ENCODE results near the gene FAM151A. TPM values are rescaled to one million over a fixed set of nuclear protein-coding genes. Genes with fewer than 3 reads are reported as not detected.

Gene FAM151A
- total RNA-seq: not detected in 2 replicates

GRCh38 chr1:54623216-54624007 is at the start of gene FAM151A:
Gene FAM151A (minus strand): TSS chr1:54623525. CDS start chr1:54623395, 130 bp downstream.

GRCh38 chr1:54640863-54641836 is 17.8 kb upstream of the FAM151A start, which contains the start of gene MROH7:
Gene MROH7 (plus strand): TSS chr1:54641786. CDS start chr1:54652927, 11,141 bp downstream.

Other genes starting within 250 kb of the FAM151A start
- gene SSBP3, start 217.1 kb downstream of the FAM151A start, total RNA-seq: 3.1 and 5.3 TPM in 2 replicates
- gene ACOT11, start 75.3 kb downstream of the FAM151A start, total RNA-seq: 2.4 and 12.6 TPM in 2 replicates
- gene MROH7, start 18.3 kb upstream of the FAM151A start, total RNA-seq: 0.36 TPM in 1 of 2 replicates, not detected in the other
- gene TTC4, start 92.3 kb upstream of the FAM151A start, total RNA-seq: 29.3 and 32.8 TPM in 2 replicates
- gene PARS2, start 141.0 kb upstream of the FAM151A start, total RNA-seq: 5.5 and 6.7 TPM in 2 replicates
- gene TTC22, start 177.8 kb upstream of the FAM151A start, total RNA-seq: 6.8 and 27.6 TPM in 2 replicates

Data from nasal cavity respiratory epithelium epithelial cell of viscerocranial mucosa (primary cell).